Thyroid gland (tissue), 4 donors: Measurements from ENCODE around the gene ASGR1. TPM values are rescaled to one million over a fixed set of nuclear protein-coding genes. Genes with fewer than 3 reads are reported as not detected.
"Not testable (repeated sequence)": the region's sequence is repeated elsewhere in the genome, so short reads cannot be mapped to it uniquely, and the experiment has no call there.

Experiments used
- DNase-seq, 2 donors: peaks; one replicate each; pipeline ENCODE4 v3.0.0-alpha.2; 2019
- H3K27ac ChIP-seq, 3 donors: fragments of 200-600 bp; sonication (generic); 1 replicate in 2 of 3; 2 replicates in 1 of 3; pipeline ENCODE4 v1.5.1; 2016 to 2019; ENCODE audit warnings: mild to moderate bottlenecking in 1 of 3, moderate library complexity in 1 of 3
- H3K27me3 ChIP-seq: fragments of 200-600 bp; sonication (generic); one replicate; pipeline ENCODE4 v1.5.1; 2019
- H3K36me3 ChIP-seq, 2 donors: fragments of 200-600 bp; sonication (generic); one replicate each; pipeline ENCODE4 v1.5.1; 2016 to 2019
- H3K4me1 ChIP-seq, 2 donors: fragments of 200-600 bp; sonication (generic); one replicate each; pipeline ENCODE4 v1.5.1; 2017 to 2019
- H3K4me3 ChIP-seq, 3 donors: fragments of 200-600 bp; sonication (generic); replicated peaks in 1 of 3; 1 replicate in 2 of 3; 2 replicates in 1 of 3; pipeline ENCODE4 v1.5.1; 2016; ENCODE audit warnings: mild to moderate bottlenecking in 1 of 3
- H3K9me3 ChIP-seq: fragments of 200-600 bp; sonication (generic); one replicate; pipeline ENCODE4 v1.5.1; 2017
- CTCF ChIP-seq, 6 experiments: fragments of 200-600 bp in 3 of 6; fragments of 450-650 bp in 3 of 6; sonication (generic) in 3 of 6; IDR thresholded peaks; one replicate each; pipeline ENCODE4 v1.5.1; 2016 to 2019; ENCODE audit warnings: antibody characterized with exemption in 6 of 6, mild to moderate bottlenecking in 2 of 6, inconsistent platforms in 1 of 6, moderate library complexity in 1 of 6
- POLR2A ChIP-seq, 2 donors: fragments of 450-650 bp; IDR thresholded peaks; one replicate each; pipeline ENCODE4 v1.6.1; 2017; ENCODE audit warnings: antibody characterized with exemption in 2 of 2, mild to moderate bottlenecking in 2 of 2, moderate library complexity in 1 of 2
- WGBS, 2 donors: methylation state at CpG; one replicate each; pipeline ENCODE4 v1.1.5; 2017; 5-methylcytosine and 5-hydroxymethylcytosine counted together
- intact Hi-C: fragments of 100-400 bp; cut with DNase I; formaldehyde crosslinking; loops from one replicate; pipeline ENCODE4 v1.15.1; 2023
- microRNA counts, 2 donors: library from miRNA; unstranded; fragments of <30 nt; microRNA quantifications; one replicate each; lab custom pipeline; 2016 to 2017
- microRNA-seq: library from miRNA; unstranded; fragments of <30 nt; microRNA quantifications from one replicate; pipeline ENCODE4, GENCODE V29; 2016
- small RNA-seq: library from RNA; depleted of rRNA; stranded (forward); fragments of <200 nt; gene quantifications from one replicate; pipeline ENCODE3, GENCODE V24; 2016
- total RNA-seq, 4 donors: library from RNA; depleted of rRNA; stranded (reverse); fragments of >200 nt; gene quantifications; one replicate each; pipeline ENCODE4 v1.2.3, GENCODE V29; 2016

Gene ASGR1
- total RNA-seq, 4 donors from 2014 or later, result 3.0 to 6.5 (median 3.3) TPM; not detected in 1

- WGBS, 2 donors, result 86 to 91% methylated on average over 8 of the region's 8 CpGs
- no peaks in the 10 kb centered on the region for H3K4me1 ChIP-seq
- DNase-seq, result no peak
- H3K9me3 ChIP-seq, result no peaks in the 10 kb centered on the region
- H3K4me3 ChIP-seq, result no peak overlapping the region
- no peak for TF ChIP-seq CTCF (IDR thresholded peaks at IDR 0.05)
- TF ChIP-seq POLR2A (IDR thresholded peaks at IDR 0.05), result no peak
- intact Hi-C loops, result no loop called here
- no peaks in the 10 kb centered on the region for H3K36me3 ChIP-seq
- H3K27me3 ChIP-seq, result no peaks in the 10 kb centered on the region
- H3K27ac ChIP-seq, result no peak overlapping the region
Measured at GRCh38 chr17:7129311-7129710, 49.9 kb downstream of the ASGR1 start.

- H3K27me3 ChIP-seq, result no peaks in the 10 kb centered on the region
- 76 to 81% methylated on average over 5 of the region's 5 CpGs for WGBS, 2 donors
- no peak overlapping the region for H3K4me3 ChIP-seq
- H3K4me1 ChIP-seq, result no peaks in the 10 kb centered on the region
- DNase-seq, result no peak
- H3K36me3 ChIP-seq, result no peaks in the 10 kb centered on the region
- H3K27ac ChIP-seq, result no peak overlapping the region
- H3K9me3 ChIP-seq, result no peaks in the 10 kb centered on the region
- intact Hi-C loops, result no loop called here
- TF ChIP-seq POLR2A (IDR thresholded peaks at IDR 0.05), result no peak
- no peak for TF ChIP-seq CTCF (IDR thresholded peaks at IDR 0.05)
Measured at GRCh38 chr17:7128160-7128559, 51.0 kb downstream of the ASGR1 start.

GRCh38 chr17:7127501-7127900, 51.7 kb downstream of the ASGR1 start:
- H3K4me1 ChIP-seq, H3K9me3 ChIP-seq, H3K4me3 ChIP-seq, DNase-seq, H3K27ac ChIP-seq, H3K27me3 ChIP-seq, intact Hi-C loops, H3K36me3 ChIP-seq: not testable (repeated sequence)
- 92 to 97% methylated on average over 5 of the region's 5 CpGs for WGBS, 2 donors

GRCh38 chr17:7126386-7126785, 52.8 kb downstream of the ASGR1 start:
- 72 to 81% methylated on average over 12 of the region's 12 CpGs for WGBS, 2 donors

GRCh38 chr17:7124923-7125322, 54.2 kb downstream of the ASGR1 start:
- intact Hi-C loops, result no loop called here
- WGBS, 2 donors, result 86 to 94% methylated on average over 5 of the region's 5 CpGs
- no peak overlapping the region for H3K27ac ChIP-seq
- H3K36me3 ChIP-seq, result no peaks in the 10 kb centered on the region
- H3K9me3 ChIP-seq, result no peaks in the 10 kb centered on the region
- DNase-seq, result no peak
- H3K4me3 ChIP-seq, result no peak overlapping the region
- TF ChIP-seq CTCF (IDR thresholded peaks at IDR 0.05), result no peak
- no peak for TF ChIP-seq POLR2A (IDR thresholded peaks at IDR 0.05)
- H3K4me1 ChIP-seq, result peaks cover 8 to 9% of the 10 kb centered on the region in 2 donors
- no peaks in the 10 kb centered on the region for H3K27me3 ChIP-seq

More at GRCh38 chr17:7126386-7126785, 52.8 kb downstream of the ASGR1 start:
- H3K27ac ChIP-seq, H3K4me3 ChIP-seq, H3K9me3 ChIP-seq, DNase-seq, H3K27me3 ChIP-seq, intact Hi-C loops, H3K4me1 ChIP-seq, H3K36me3 ChIP-seq: not testable (repeated sequence)

- Histone ChIP-seq H3K36me3 (no peaks in the 10 kb centered on the region), H3K4me3 (no peak overlapping the region), H3K27ac (no peak overlapping the region), H3K4me1 (peaks cover 8 to 9% of the 10 kb centered on the region in 2 donors), H3K27me3 (no peaks in the 10 kb centered on the region), H3K9me3 (no peaks in the 10 kb centered on the region)
- 73 to 84% methylated on average over 4 of the region's 4 CpGs for WGBS, 2 donors
- DNase-seq, result no peak
- TF ChIP-seq CTCF (IDR thresholded peaks at IDR 0.05) (no peak), POLR2A (IDR thresholded peaks at IDR 0.05) (no peak)
- intact Hi-C loops, result no loop called here
Measured at GRCh38 chr17:7123844-7124243, 55.3 kb downstream of the ASGR1 start.

MicroRNA genes within 50 kb of the gene (microRNA counts, 767-probe panel; counts per million panel counts)
- microRNA hsa-miR-324-3p (lab: Ali Mortazavi, UCI), result 0 counts per million in 2 donors
- microRNA hsa-miR-324-5p (lab: Ali Mortazavi, UCI), result 2,758 to 5,100 counts per million in 2 donors

Small RNA genes within 50 kb of the gene (microRNA-seq; reads per million reads assigned to microRNA genes)
- 994 reads per million, percentile 81 among the genes with 10 or more reads in this experiment for gene MIR324

Small RNA genes within 50 kb of the gene (small RNA-seq; reads per million reads assigned to genes)
- gene AC120057.4, result not detected
- 0.66 reads per million for gene MIR324

Other genes with a start within 250 kb of the ASGR1 start
- gene ALOX12, start 183.3 kb downstream of the ASGR1 start, total RNA-seq, result not detected
- gene RNASEK, start 166.7 kb downstream of the ASGR1 start, total RNA-seq, result 100 to 1,000 TPM; 134 to 297 (median 200) TPM
- 10 to 100 TPM in 2 of 4 donors, 1 to 10 TPM in 2; 3.1 to 18.9 (median 7.6) TPM for gene BCL6B, start 156.3 kb downstream of the ASGR1 start, total RNA-seq
- gene SLC16A13, start 143.4 kb downstream of the ASGR1 start, total RNA-seq, result 1 to 10 TPM; 1.2 to 6.7 (median 4.1) TPM
- 10 to 100 TPM in 3 of 4 donors, 1 to 10 TPM in 1; 5.4 to 43.9 (median 18.8) TPM for gene SLC16A11, start 135.3 kb downstream of the ASGR1 start, total RNA-seq
- gene CLEC10A, start 99.1 kb downstream of the ASGR1 start, total RNA-seq, result 1 to 10 TPM in 3 of 4 donors, under 1 TPM in 1; 0.59 to 3.9 (median 2.1) TPM
- gene ASGR2, start 64.5 kb downstream of the ASGR1 start, total RNA-seq, result 1 to 10 TPM in 1 of 4 donors, not detected in 3; 1.0 TPM
- gene DLG4, start 40.5 kb upstream of the ASGR1 start, total RNA-seq, result 10 to 100 TPM in 2 of 4 donors, 1 to 10 TPM in 2; 6.8 to 21.5 (median 12.4) TPM
- gene ACADVL, start 40.6 kb upstream of the ASGR1 start, total RNA-seq, result 1,000 to 10,000 TPM in 1 of 4 donors, 100 to 1,000 TPM in 3; 581 to 1,743 (median 795) TPM
- 10 to 100 TPM; 45.3 to 68.6 (median 49.0) TPM for gene DVL2, start 55.1 kb upstream of the ASGR1 start, total RNA-seq
- gene PHF23, start 60.1 kb upstream of the ASGR1 start, total RNA-seq, result 10 to 100 TPM; 19.8 to 39.5 (median 35.8) TPM
- 100 to 1,000 TPM; 112 to 840 (median 273) TPM for gene GABARAP, start 63.1 kb upstream of the ASGR1 start, total RNA-seq
- 10 to 100 TPM; 35.1 to 70.4 (median 48.4) TPM for gene CTDNEP1, start 72.4 kb upstream of the ASGR1 start, total RNA-seq
- 10 to 100 TPM; 27.4 to 49.0 (median 33.0) TPM for gene ELP5, start 72.8 kb upstream of the ASGR1 start, total RNA-seq
- gene CLDN7, start 83.1 kb upstream of the ASGR1 start, total RNA-seq, result 100 to 1,000 TPM; 108 to 161 (median 144) TPM
- gene SLC2A4, start 102.3 kb upstream of the ASGR1 start, total RNA-seq, result 10 to 100 TPM in 1 of 4 donors, 1 to 10 TPM in 3; 2.5 to 14.6 (median 3.9) TPM
- 1 to 10 TPM; 1.2 to 4.1 (median 2.1) TPM for gene YBX2, start 115.3 kb upstream of the ASGR1 start, total RNA-seq
- 100 to 1,000 TPM; 135 to 210 (median 144) TPM for gene EIF5A, start 128.3 kb upstream of the ASGR1 start, total RNA-seq
- 100 to 1,000 TPM in 2 of 4 donors, 10 to 100 TPM in 2; 69.5 to 130 (median 100) TPM for gene GPS2, start 136.0 kb upstream of the ASGR1 start, total RNA-seq
- 10 to 100 TPM; 18.5 to 32.8 (median 22.5) TPM for gene NEURL4, start 150.0 kb upstream of the ASGR1 start, total RNA-seq
- gene ACAP1, start 157.2 kb upstream of the ASGR1 start, total RNA-seq, result 1 to 10 TPM in 3 of 4 donors, under 1 TPM in 1; 0.89 to 7.1 (median 3.8) TPM
- gene KCTD11, start 172.8 kb upstream of the ASGR1 start, total RNA-seq, result 10 to 100 TPM in 3 of 4 donors, 1 to 10 TPM in 1; 6.6 to 20.4 (median 18.7) TPM
- gene TMEM95, start 175.8 kb upstream of the ASGR1 start, total RNA-seq, result not detected
- gene TNK1, start 201.7 kb upstream of the ASGR1 start, total RNA-seq, result 10 to 100 TPM; 11.0 to 30.2 (median 15.9) TPM
- 10 to 100 TPM; 18.3 to 21.6 (median 19.9) TPM for gene PLSCR3, start 215.2 kb upstream of the ASGR1 start, total RNA-seq
- gene TMEM256, start 224.7 kb upstream of the ASGR1 start, total RNA-seq, result 100 to 1,000 TPM in 1 of 4 donors, 10 to 100 TPM in 3; 27.8 to 133 (median 35.2) TPM
- 1 to 10 TPM; 2.2 to 6.3 (median 4.7) TPM for gene NLGN2, start 228.5 kb upstream of the ASGR1 start, total RNA-seq
- gene SPEM1, start 241.0 kb upstream of the ASGR1 start, total RNA-seq, result not detected
- gene SPEM2, start 246.2 kb upstream of the ASGR1 start, total RNA-seq, result under 1 TPM in 1 of 4 donors, not detected in 3; 0.40 TPM
- gene SPEM3, start 249.5 kb upstream of the ASGR1 start, total RNA-seq, result not detected